Subcutaneous adipose tissue (tissue), 4 donors: Measurements from ENCODE around the gene LTC4S. TPM values are rescaled to one million over a fixed set of nuclear protein-coding genes. Genes with fewer than 3 reads are reported as not detected.

Experiments
- CTCF ChIP-seq: fragments of 450-650 bp; IDR thresholded peaks from one replicate; pipeline ENCODE4 v1.5.1; 2016; ENCODE audit warnings: low read depth, mild to moderate bottlenecking, control low read depth, antibody characterized with exemption, moderate library complexity
- small RNA-seq: library from RNA; depleted of rRNA; stranded (forward); fragments of <200 nt; gene quantifications from one replicate; pipeline ENCODE3, GENCODE V24; 2016
- total RNA-seq, 4 donors: library from RNA; depleted of rRNA; stranded (reverse); fragments of >200 nt; gene quantifications; one replicate each; pipeline ENCODE4 v1.1.0, GENCODE V29; 2016

Gene LTC4S
- total RNA-seq, 4 donors from 2014 or later: 2.7 to 8.8 (median 7.0) TPM; not detected in 1

- no peak for TF ChIP-seq CTCF
Observed at GRCh38 chr5:179837076-179838011, 43.6 kb downstream of the LTC4S start.

GRCh38 chr5:179839328-179840256 is 45.8 kb downstream of the LTC4S start:
- TF ChIP-seq CTCF: no peak

GRCh38 chr5:179840321-179840720 is 46.5 kb downstream of the LTC4S start:
- TF ChIP-seq CTCF: no peak

- no peak for TF ChIP-seq CTCF
Observed at GRCh38 chr5:179840766-179841165, 47.0 kb downstream of the LTC4S start.

- no peak for TF ChIP-seq CTCF
Observed at GRCh38 chr5:179841621-179842020, 47.8 kb downstream of the LTC4S start.

Small RNAs within 50 kb of the gene (small RNA-seq; reads per million reads assigned to genes)
- gene MIR1229: 0.36 reads per million

Other genes starting within 250 kb of the LTC4S start
- 10 to 100 TPM; 42.2 to 63.0 (median 55.8) TPM for gene RUFY1, start 243.4 kb upstream of the LTC4S start, total RNA-seq
- 100 to 1,000 TPM; 447 to 493 (median 473) TPM for gene HNRNPH1, start 170.3 kb upstream of the LTC4S start, total RNA-seq
- gene CBY3, start 113.0 kb upstream of the LTC4S start, total RNA-seq: not detected
- gene CANX, start 95.0 kb upstream of the LTC4S start, total RNA-seq: 100 to 1,000 TPM; 304 to 430 (median 379) TPM
- gene MAML1, start 61.2 kb upstream of the LTC4S start, total RNA-seq: 10 to 100 TPM; 16.0 to 22.4 (median 18.6) TPM
- gene MGAT4B, start 12.9 kb downstream of the LTC4S start, total RNA-seq: 100 to 1,000 TPM in 1 of 4 donors, 10 to 100 TPM in 3; 47.9 to 101 (median 84.2) TPM
- gene SQSTM1, start 26.9 kb downstream of the LTC4S start, total RNA-seq: 100 to 1,000 TPM; 416 to 877 (median 516) TPM
- 10 to 100 TPM; 14.5 to 46.0 (median 31.0) TPM for gene MRNIP, start 64.8 kb downstream of the LTC4S start, total RNA-seq
- gene TBC1D9B, start 113.9 kb downstream of the LTC4S start, total RNA-seq: 100 to 1,000 TPM in 3 of 4 donors, 10 to 100 TPM in 1; 87.6 to 142 (median 122) TPM